ENCODE measurements around the gene CRIM1.

Gene CRIM1

GRCh38 chr2:36530178-36530982 is 174.8 kb downstream of the CRIM1 start:
- Histone ChIP-seq H3K27me3 (no peaks in the 10 kb centered on the region), H3K4me1 (peaks cover 0 to 63% (median 11%) of the 10 kb centered on the region in 4 donors), H3K9me3 (no peaks in the 10 kb centered on the region), H3K27ac (peak overlapping the region; percentile 68 to 71), H3K4me3 (no peak overlapping the region), H3K36me3 (peaks cover 15 to 19% (median 16%) of the 10 kb centered on the region in 3 donors)
- no peak for TF ChIP-seq CTCF (IDR thresholded peaks at IDR 0.05)
- DNase-seq, result no peak
- intact Hi-C loops (cut with DNase I; ENCODE audit: low total_unique reads), result no loop called here

GRCh38 chr2:36530983-36531354 is 175.4 kb downstream of the CRIM1 start:
- Histone ChIP-seq H3K4me3 (no peak overlapping the region), H3K4me1 (peaks cover 0 to 57% (median 9%) of the 10 kb centered on the region in 4 donors), H3K27ac (peak overlapping the region; percentile 68 to 71), H3K27me3 (no peaks in the 10 kb centered on the region), H3K9me3 (no peaks in the 10 kb centered on the region), H3K36me3 (peaks cover 15 to 22% (median 19%) of the 10 kb centered on the region in 3 donors)
- peak; percentile 41 to 55 for TF ChIP-seq CTCF (IDR thresholded peaks at IDR 0.05)
- DNase-seq, result no peak
- intact Hi-C loops (cut with DNase I; ENCODE audit: low total_unique reads), result no loop called here

GRCh38 chr2:36534275-36534799 is 178.8 kb downstream of the CRIM1 start:
- Histone ChIP-seq H3K9me3 (no peaks in the 10 kb centered on the region), H3K27me3 (no peaks in the 10 kb centered on the region), H3K36me3 (peaks cover 36 to 52% (median 49%) of the 10 kb centered on the region in 3 donors), H3K4me1 (peaks cover 0 to 31% (median 8%) of the 10 kb centered on the region in 4 donors), H3K27ac (peak overlapping the region; percentile 23 to 68), H3K4me3 (no peak overlapping the region)
- DNase-seq, result no peak
- no peak for TF ChIP-seq CTCF (IDR thresholded peaks at IDR 0.05)
- intact Hi-C loops (cut with DNase I; ENCODE audit: low total_unique reads), result no loop called here

- intact Hi-C loops (cut with DNase I; ENCODE audit: low total_unique reads), result no loop called here
- no peaks in the 10 kb centered on the region for H3K9me3 ChIP-seq
- peaks cover 42 to 60% (median 53%) of the 10 kb centered on the region in 3 donors for H3K36me3 ChIP-seq
- DNase-seq, result no peak
- H3K4me3 ChIP-seq, result no peak overlapping the region
- no peak for TF ChIP-seq CTCF (IDR thresholded peaks at IDR 0.05)
- H3K4me1 ChIP-seq, result peaks cover 0 to 28% (median 8%) of the 10 kb centered on the region in 4 donors
- H3K27ac ChIP-seq, result no peak overlapping the region
- no peaks in the 10 kb centered on the region for H3K27me3 ChIP-seq
Measured at GRCh38 chr2:36535099-36535498, 179.5 kb downstream of the CRIM1 start.

GRCh38 chr2:36536776-36537175 is 181.2 kb downstream of the CRIM1 start:
- no peak for TF ChIP-seq CTCF (IDR thresholded peaks at IDR 0.05)

More at GRCh38 chr2:36536776-36537175, 181.2 kb downstream of the CRIM1 start:
- Histone ChIP-seq H3K4me1 (peaks cover 0 to 18% (median 3%) of the 10 kb centered on the region in 4 donors), H3K27ac (no peak overlapping the region), H3K36me3 (peaks cover 48 to 76% (median 67%) of the 10 kb centered on the region in 3 donors), H3K27me3 (no peaks in the 10 kb centered on the region), H3K4me3 (no peak overlapping the region), H3K9me3 (no peaks in the 10 kb centered on the region)
- intact Hi-C loops (cut with DNase I; ENCODE audit: low total_unique reads), result no loop called here
- no peak for DNase-seq
